Neural cell (in vitro differentiated cells): Measurements from ENCODE around the gene MAP2K6. TPM values are rescaled to one million over a fixed set of nuclear protein-coding genes. Genes with fewer than 3 reads are reported as not detected.

Experiments
- H2AFZ ChIP-seq: fragments of 200-600, 300-800 bp; sonication (generic), shearing (Covaris generic); 2 replicates; pipeline ENCODE4 v1.6.0; 2014; ENCODE audit warnings: low read depth, mild to moderate bottlenecking, antibody characterized with exemption, low read length, moderate library complexity
- H3F3A ChIP-seq: fragments of 200-600 bp; shearing (Covaris generic); 2 replicates; pipeline ENCODE4 v1.6.1; 2016; ENCODE audit warnings: mild to moderate bottlenecking, moderate library complexity, mixed read lengths, antibody characterized with exemption, low read length; ENCODE audit not compliant: insufficient read depth, poor library complexity, severe bottlenecking
- H3K27ac ChIP-seq: fragments of 200-600, 300-800 bp; sonication (generic), shearing (Covaris generic); 2 replicates; pipeline ENCODE4 v1.5.1; 2014; ENCODE audit warnings: mild to moderate bottlenecking, low read length, moderate library complexity
- H3K27me3 ChIP-seq: fragments of 300-800, 200-600 bp; sonication (generic), shearing (Covaris generic); 2 replicates; pipeline ENCODE4 v1.6.0; 2014; ENCODE audit warnings: mild to moderate bottlenecking, low read depth, low read length, moderate library complexity; ENCODE audit not compliant: insufficient read depth
- H3K36me3 ChIP-seq: fragments of 300-800, 200-600 bp; sonication (generic), shearing (Covaris generic); 2 replicates; pipeline ENCODE4 v1.5.1; 2014; ENCODE audit warnings: mild to moderate bottlenecking, antibody characterized with exemption, low read length, moderate library complexity; ENCODE audit not compliant: insufficient read depth
- H3K4me2 ChIP-seq: fragments of 300-800, 200-600 bp; sonication (generic), shearing (Covaris generic); 2 replicates; pipeline ENCODE4 v1.6.0; 2014; ENCODE audit warnings: mild to moderate bottlenecking, low read length
- H3K4me3 ChIP-seq: fragments of 300-800, 200-600 bp; sonication (generic), shearing (Covaris generic); 2 replicates; pipeline ENCODE4 v1.5.1; 2014; ENCODE audit warnings: mild to moderate bottlenecking, low read length, moderate library complexity
- H3K79me2 ChIP-seq: fragments of 200-600 bp; shearing (Covaris generic); replicated peaks from 2 replicates; pipeline ENCODE4 v1.6.0; 2014; ENCODE audit warnings: mild to moderate bottlenecking, low read length, moderate library complexity; ENCODE audit not compliant: insufficient read depth
- H3K9ac ChIP-seq: fragments of 300-800, 200-600 bp; sonication (generic), shearing (Covaris generic); 2 replicates; pipeline ENCODE4 v1.6.1; 2016; ENCODE audit warnings: mild to moderate bottlenecking, low read length, mixed read lengths
- H3K9me2 ChIP-seq: fragments of 200-600 bp; shearing (Covaris generic); 2 replicates; pipeline ENCODE4 v1.6.1; 2016; ENCODE audit warnings: mild to moderate bottlenecking, low read length, mixed read lengths; ENCODE audit not compliant: insufficient read depth
- H3K9me3 ChIP-seq: fragments of 200-600, 300-800 bp; sonication (generic), shearing (Covaris generic); 2 replicates; pipeline ENCODE4 v1.6.1; 2016; ENCODE audit warnings: mild to moderate bottlenecking, mixed run types, low read length, moderate library complexity, mixed read lengths
- H4K20me1 ChIP-seq: fragments of 200-600 bp; shearing (Covaris generic); 2 replicates; pipeline ENCODE4 v1.6.1; 2016; ENCODE audit warnings: mild to moderate bottlenecking, mixed run types; ENCODE audit not compliant: insufficient read depth
- EP300 ChIP-seq: fragments of 450-650 bp; conservative IDR thresholded peaks from 2 replicates; pipeline ENCODE4 v1.6.1; 2014; ENCODE audit warnings: antibody characterized with exemption, mild to moderate bottlenecking, moderate library complexity; ENCODE audit not compliant: poor library complexity, severe bottlenecking
- EZH2 ChIP-seq: fragments of 200-600, 300-800 bp; shearing (Covaris generic), sonication (generic); IDR thresholded peaks from 2 replicates; pipeline ENCODE4 v1.6.1; 2014; ENCODE audit warnings: antibody characterized with exemption, low read length, borderline replicate concordance, mild to moderate bottlenecking; ENCODE audit not compliant: insufficient read depth, poor library complexity, severe bottlenecking
- MXI1 ChIP-seq: fragments of 450-650 bp; conservative IDR thresholded peaks from 2 replicates; pipeline ENCODE4 v1.6.1; 2014; ENCODE audit warnings: antibody characterized with exemption, mild to moderate bottlenecking; ENCODE audit not compliant: poor library complexity, severe bottlenecking
- POLR2AphosphoS5 ChIP-seq: IDR thresholded peaks from 2 replicates; pipeline ENCODE4 v1.6.1; 2012
- RAD21 ChIP-seq: fragments of 450-650 bp; conservative IDR thresholded peaks from 2 replicates; pipeline ENCODE4 v1.6.1; 2014; ENCODE audit warnings: antibody characterized with exemption, mild to moderate bottlenecking, moderate library complexity
- REST ChIP-seq: IDR thresholded peaks from 2 replicates; pipeline ENCODE4 v1.6.1; 2012; ENCODE audit warnings: borderline replicate concordance
- SMC3 ChIP-seq: fragments of 450-650 bp; conservative IDR thresholded peaks from 2 replicates; pipeline ENCODE4 v1.6.1; 2014; ENCODE audit warnings: antibody characterized with exemption, mild to moderate bottlenecking, moderate library complexity; ENCODE audit not compliant: poor library complexity
- TAF1 ChIP-seq: IDR thresholded peaks from 2 replicates; pipeline ENCODE4 v1.6.1; 2012; ENCODE audit warnings: low read depth
- polyA plus RNA-seq: library from polyadenylated mRNA; depleted of rRNA; stranded (reverse); fragments of >200 nt; gene quantifications from 2 replicates; pipeline ENCODE4 v1.2.3, GENCODE V29; 2014
- TF ChIP-seq, protein P1 (sequence below): fragments of 450-650 bp; IDR thresholded peaks from 2 replicates; pipeline ENCODE4 v1.5.1; 2014; ENCODE audit warnings: antibody characterized with exemption, mild to moderate bottlenecking, moderate library complexity; ENCODE audit not compliant: poor library complexity, severe bottlenecking

The MAP2K6 gene
- polyA plus RNA-seq, 1 donor from 2014 or later, result 10.5 TPM

DNA sequence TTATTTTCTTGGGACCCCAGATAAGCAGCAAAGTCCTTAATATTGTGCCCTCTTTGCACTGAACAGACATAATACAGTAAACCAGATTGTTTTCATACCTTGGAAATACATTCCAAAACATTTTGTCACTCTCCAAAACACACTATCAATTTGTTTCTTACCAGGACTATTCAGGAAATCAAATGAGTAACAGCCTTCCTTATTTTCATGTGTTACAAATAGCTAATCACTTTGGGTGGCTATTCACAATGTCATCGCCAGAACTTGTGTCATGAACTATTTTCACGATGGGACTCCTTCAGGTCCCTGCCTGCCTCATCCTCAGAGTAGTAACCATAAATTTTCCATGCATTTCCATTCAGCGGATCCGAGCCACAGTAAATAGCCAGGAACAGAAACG lies 104.5 kb downstream of the MAP2K6 start:
- no peak overlapping the region for H3K27ac ChIP-seq
- no peaks in the 10 kb centered on the region for H3F3A ChIP-seq
- no peak overlapping the region for H2AFZ ChIP-seq
- H3K36me3 ChIP-seq, result peaks cover 4% of the 10 kb centered on the region
- H3K9ac ChIP-seq, result no peak overlapping the region
- no peak overlapping the region for H3K4me2 ChIP-seq
- no peaks in the 10 kb centered on the region for H3K27me3 ChIP-seq
- no peaks in the 10 kb centered on the region for H3K79me2 ChIP-seq
- no peaks in the 10 kb centered on the region for H4K20me1 ChIP-seq
- no peak overlapping the region for H3K4me3 ChIP-seq
- no peaks in the 10 kb centered on the region for H3K9me2 ChIP-seq
- TF ChIP-seq EP300 (no peak), TAF1 (no peak), REST (no peak), MXI1 (no peak), SMC3 (no peak), POLR2AphosphoS5 (no peak), RAD21 (no peak), EZH2 (no peak)
- TF ChIP-seq, protein P1, sequence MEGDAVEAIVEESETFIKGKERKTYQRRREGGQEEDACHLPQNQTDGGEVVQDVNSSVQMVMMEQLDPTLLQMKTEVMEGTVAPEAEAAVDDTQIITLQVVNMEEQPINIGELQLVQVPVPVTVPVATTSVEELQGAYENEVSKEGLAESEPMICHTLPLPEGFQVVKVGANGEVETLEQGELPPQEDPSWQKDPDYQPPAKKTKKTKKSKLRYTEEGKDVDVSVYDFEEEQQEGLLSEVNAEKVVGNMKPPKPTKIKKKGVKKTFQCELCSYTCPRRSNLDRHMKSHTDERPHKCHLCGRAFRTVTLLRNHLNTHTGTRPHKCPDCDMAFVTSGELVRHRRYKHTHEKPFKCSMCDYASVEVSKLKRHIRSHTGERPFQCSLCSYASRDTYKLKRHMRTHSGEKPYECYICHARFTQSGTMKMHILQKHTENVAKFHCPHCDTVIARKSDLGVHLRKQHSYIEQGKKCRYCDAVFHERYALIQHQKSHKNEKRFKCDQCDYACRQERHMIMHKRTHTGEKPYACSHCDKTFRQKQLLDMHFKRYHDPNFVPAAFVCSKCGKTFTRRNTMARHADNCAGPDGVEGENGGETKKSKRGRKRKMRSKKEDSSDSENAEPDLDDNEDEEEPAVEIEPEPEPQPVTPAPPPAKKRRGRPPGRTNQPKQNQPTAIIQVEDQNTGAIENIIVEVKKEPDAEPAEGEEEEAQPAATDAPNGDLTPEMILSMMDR, result no peak
- H3K9me3 ChIP-seq, result no peaks in the 10 kb centered on the region

DNA sequence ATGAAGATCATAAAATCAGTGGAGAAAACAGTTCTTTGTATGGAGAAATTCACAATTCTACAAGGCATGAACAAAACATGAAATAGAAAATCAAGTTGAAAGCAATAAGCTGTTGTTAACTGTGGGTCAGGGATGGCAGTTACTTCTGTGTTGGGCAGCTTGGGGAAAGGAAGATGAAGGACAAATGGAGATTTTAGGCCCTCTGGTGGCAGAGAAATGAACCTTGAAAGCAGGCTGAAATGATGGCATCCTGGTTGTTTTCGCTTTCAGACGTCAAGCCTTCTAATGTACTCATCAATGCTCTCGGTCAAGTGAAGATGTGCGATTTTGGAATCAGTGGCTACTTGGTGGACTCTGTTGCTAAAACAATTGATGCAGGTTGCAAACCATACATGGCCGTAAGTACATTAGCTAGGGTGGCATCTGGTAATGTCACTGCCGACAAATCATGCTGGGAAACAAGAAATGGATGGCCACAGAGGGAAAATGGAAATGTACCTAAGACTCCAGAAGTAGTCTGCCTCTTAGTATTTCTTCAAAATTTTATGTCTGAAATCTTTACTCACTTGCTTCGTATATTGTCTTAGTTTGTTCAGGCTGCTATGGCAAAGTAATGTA lies 108.9 kb downstream of the MAP2K6 start:
- no peak overlapping the region for H3K4me3 ChIP-seq
- peaks cover 4% of the 10 kb centered on the region for H3K36me3 ChIP-seq
- H3K4me2 ChIP-seq, result no peak overlapping the region
- no peaks in the 10 kb centered on the region for H3F3A ChIP-seq
- TF ChIP-seq RAD21 (peak; percentile 49), MXI1 (no peak), EP300 (no peak), SMC3 (peak; percentile 62)
- TF ChIP-seq, protein P1, result peak; percentile 55
- no peaks in the 10 kb centered on the region for H3K27me3 ChIP-seq
- no peaks in the 10 kb centered on the region for H3K9me2 ChIP-seq
- no peaks in the 10 kb centered on the region for H3K79me2 ChIP-seq
- H3K27ac ChIP-seq, result no peak overlapping the region
- no peak overlapping the region for H2AFZ ChIP-seq
- H3K9me3 ChIP-seq, result no peaks in the 10 kb centered on the region
- H3K9ac ChIP-seq, result no peak overlapping the region
- no peaks in the 10 kb centered on the region for H4K20me1 ChIP-seq
